ENCODE measurements around the gene BHLHE40.

The BHLHE40 gene

GRCh38 chr3:5021116-5022092, 42.2 kb downstream of the BHLHE40 start:
- DNase-seq (ENCODE audit: low read depth) = no peak

DNA sequence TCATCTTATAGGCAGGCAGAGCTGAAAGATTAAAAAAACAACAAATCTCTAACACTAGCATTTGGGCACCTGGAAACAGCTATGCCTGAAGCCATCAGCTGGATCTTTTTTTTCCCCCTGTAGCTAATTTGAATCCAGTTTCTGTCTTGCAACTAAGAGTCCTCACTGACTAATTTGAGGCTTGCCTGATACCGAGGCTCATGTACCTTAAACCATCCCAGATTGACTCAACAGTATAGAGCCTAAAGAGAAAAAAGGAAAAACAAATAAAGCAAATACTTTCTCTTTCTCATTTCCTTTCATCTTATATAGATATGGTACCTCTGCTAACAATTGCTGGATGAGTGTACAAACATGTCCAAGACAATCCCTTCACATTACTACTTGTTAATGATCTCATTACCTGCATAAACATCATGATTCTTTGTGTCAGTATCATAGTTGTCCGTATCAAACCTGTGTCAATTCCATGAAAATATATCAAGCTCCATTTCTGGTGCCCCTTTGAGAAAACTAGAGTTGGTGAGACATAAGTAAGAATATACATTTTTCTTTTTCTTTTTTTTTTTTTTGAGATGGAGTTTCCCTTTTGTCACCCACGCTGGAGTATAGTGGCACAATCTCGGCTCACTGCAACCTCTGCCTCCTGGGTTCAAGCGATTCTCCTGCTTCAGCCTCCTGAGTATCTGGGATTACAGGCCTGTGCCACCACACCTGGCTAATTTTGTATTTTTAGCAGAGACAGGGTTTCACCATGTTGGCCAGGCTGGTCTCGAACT, 43.1 kb downstream of the BHLHE40 start:
- no peak for DNase-seq (ENCODE audit: low read depth)

DNA sequence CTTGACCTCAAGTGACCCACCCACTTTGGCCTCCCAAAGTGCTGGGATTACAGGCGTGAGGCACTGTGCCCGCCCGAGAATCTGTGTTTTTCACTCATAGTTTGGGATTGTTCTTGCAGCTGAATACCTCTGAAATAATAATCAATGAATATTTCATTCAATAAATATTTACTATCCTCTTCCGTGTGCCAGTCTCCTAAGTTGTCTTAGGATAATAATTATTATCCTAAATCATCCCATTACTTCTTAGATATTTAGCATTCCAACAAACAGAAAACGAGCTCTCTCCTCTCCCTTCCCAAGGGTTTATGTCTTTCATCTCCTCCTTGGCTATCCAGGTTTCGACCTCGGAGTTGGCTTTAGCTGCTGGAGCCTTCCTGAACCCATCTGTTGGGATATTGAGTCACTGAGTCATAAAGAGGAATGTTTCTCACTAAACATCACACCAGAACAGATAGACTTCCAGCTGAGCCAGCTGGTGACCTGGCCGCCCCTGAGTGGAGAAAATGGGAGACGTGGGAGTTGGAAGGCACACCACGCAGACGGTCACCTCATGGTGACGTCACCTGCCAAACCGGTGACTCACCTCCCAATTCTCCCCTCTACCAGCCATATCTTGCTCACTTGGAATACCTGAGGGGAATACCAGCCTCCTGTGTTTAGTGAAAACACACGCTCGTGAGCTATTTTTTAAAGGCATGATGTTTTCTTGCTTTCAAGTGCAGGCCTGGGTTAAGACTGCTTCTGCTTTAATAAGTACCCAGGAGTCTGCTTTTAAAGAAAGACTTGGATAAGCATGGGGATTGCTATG, 43.9 kb downstream of the BHLHE40 start:
- peak; percentile 59 for DNase-seq (ENCODE audit: low read depth)

DNA sequence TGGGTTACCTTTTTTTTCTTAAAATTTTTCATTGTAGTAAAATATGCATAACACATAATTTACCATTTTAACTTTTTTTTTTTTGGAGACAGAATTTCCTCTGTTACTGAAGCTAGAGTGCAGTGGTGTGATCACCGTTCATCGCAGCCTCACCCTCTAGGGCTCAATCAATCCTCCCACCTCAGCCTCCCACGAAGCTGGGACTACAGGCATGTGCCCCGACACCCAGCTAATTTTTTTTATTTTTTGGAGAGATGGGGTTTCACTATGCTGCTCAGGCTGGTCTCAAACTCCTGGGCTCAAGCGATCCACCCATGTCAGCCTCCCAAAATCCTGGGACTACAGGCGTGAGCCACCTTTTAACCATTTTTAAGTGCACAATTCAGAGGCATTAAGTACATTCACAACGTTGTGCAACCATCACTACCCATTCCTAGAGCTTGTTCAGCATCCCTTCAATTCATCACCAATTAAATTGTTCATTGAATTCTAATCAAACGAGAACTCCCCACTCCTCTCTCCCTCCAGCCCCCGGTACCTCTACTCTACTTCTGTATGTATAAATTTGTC, 44.6 kb downstream of the BHLHE40 start:
- DNase-seq (ENCODE audit: low read depth) = no peak

- no peak for DNase-seq (ENCODE audit: low read depth)
Observed at GRCh38 chr3:5026046-5026362, 46.8 kb downstream of the BHLHE40 start.

- no peak for DNase-seq (ENCODE audit: low read depth)
Observed at GRCh38 chr3:5029715-5030114, 50.5 kb downstream of the BHLHE40 start.

GRCh38 chr3:5030152-5030551, 50.9 kb downstream of the BHLHE40 start:
- no peak for DNase-seq (ENCODE audit: low read depth)

DNA sequence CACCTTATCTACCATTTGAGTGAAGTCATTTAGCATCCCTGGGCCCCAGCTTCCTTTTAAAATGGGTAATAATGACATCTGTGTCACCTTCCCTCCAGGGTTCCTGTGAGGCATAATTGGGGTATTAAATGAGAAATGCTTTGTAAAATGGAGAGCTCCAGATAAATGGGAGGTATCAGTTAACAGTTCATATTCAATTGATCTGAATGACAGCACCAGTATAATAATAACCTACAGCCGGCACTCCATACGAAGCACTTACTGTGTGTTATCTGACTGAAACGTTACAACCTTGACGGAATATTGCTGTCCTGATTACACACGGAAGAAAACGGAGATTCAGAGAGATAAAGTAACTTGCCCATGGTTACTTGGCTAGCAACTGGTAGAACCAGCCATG, 53.6 kb downstream of the BHLHE40 start:
- no peak for DNase-seq (ENCODE audit: low read depth)
